Chondrocyte (in vitro differentiated cells): ENCODE results near the gene SESN1. TPM values are rescaled to one million over a fixed set of nuclear protein-coding genes. Genes with fewer than 3 reads are reported as not detected.

ENCODE experiments used
- DNase-seq: peaks from one replicate; pipeline ENCODE4 v3.0.0; 2021; ENCODE audit warnings: mixed read lengths, low spot score
- H3K27ac Mint-ChIP-seq: one replicate; pipeline ENCODE4 v1.8.0; 2021; ENCODE audit warnings: mild to moderate bottlenecking, moderate library complexity, mixed read lengths; ENCODE audit not compliant: unreplicated experiment
- H3K27me3 Mint-ChIP-seq: 2 replicates; pipeline ENCODE4 v1.8.0; 2021; ENCODE audit warnings: low read depth, mixed read lengths
- H3K36me3 Mint-ChIP-seq: 2 replicates; pipeline ENCODE4 v1.8.0; 2021; ENCODE audit warnings: low read depth, mixed read lengths
- H3K4me1 Mint-ChIP-seq: 2 replicates; pipeline ENCODE4 v1.8.0; 2021; ENCODE audit warnings: low read depth, mild to moderate bottlenecking, mixed read lengths
- H3K4me3 Mint-ChIP-seq: one replicate; pipeline ENCODE4 v1.8.0; 2021; ENCODE audit warnings: mild to moderate bottlenecking, moderate library complexity, mixed read lengths; ENCODE audit not compliant: unreplicated experiment
- H3K9me3 Mint-ChIP-seq: 2 replicates; pipeline ENCODE4 v1.8.0; 2021; ENCODE audit warnings: low read depth, mixed read lengths
- CTCF ChIP-seq: fragments of 200-600 bp; sonication (generic); IDR thresholded peaks from 2 replicates; pipeline ENCODE4 v1.5.0; 2021; ENCODE audit warnings: antibody characterized with exemption, mild to moderate bottlenecking, moderate library complexity
- total RNA-seq: library from RNA; stranded (reverse); gene quantifications from 3 replicates; pipeline ENCODE4 v1.2.1, GENCODE V29; 2021

SESN1 gene
- total RNA-seq, 1 donor from 2014 or later = 9.5 TPM

- H3K4me1 Mint-ChIP-seq = peaks cover 7% of the 10 kb centered on the region
- no peaks in the 10 kb centered on the region for H3K9me3 Mint-ChIP-seq
- H3K4me3 Mint-ChIP-seq = no peak overlapping the region
- no peak for TF ChIP-seq CTCF
- DNase-seq = no peak
- peaks cover 1% of the 10 kb centered on the region for H3K36me3 Mint-ChIP-seq
- no peak overlapping the region for H3K27ac Mint-ChIP-seq
- no peaks in the 10 kb centered on the region for H3K27me3 Mint-ChIP-seq
Observed at GRCh38 chr6:108961985-108962384, 132.7 kb downstream of the SESN1 start.

GRCh38 chr6:108961077-108961476, 133.6 kb downstream of the SESN1 start:
- DNase-seq = no peak
- Mint-ChIP-seq H3K27me3 (no peaks in the 10 kb centered on the region), H3K4me1 (no peaks in the 10 kb centered on the region), H3K4me3 (no peak overlapping the region), H3K9me3 (no peaks in the 10 kb centered on the region), H3K27ac (no peak overlapping the region), H3K36me3 (peaks cover 1% of the 10 kb centered on the region)
- no peak for TF ChIP-seq CTCF

- DNase-seq = no peak
- H3K27ac Mint-ChIP-seq = no peak overlapping the region
- TF ChIP-seq CTCF = no peak
- no peak overlapping the region for H3K4me3 Mint-ChIP-seq
- peaks cover 1% of the 10 kb centered on the region for H3K36me3 Mint-ChIP-seq
- H3K27me3 Mint-ChIP-seq = no peaks in the 10 kb centered on the region
- no peaks in the 10 kb centered on the region for H3K4me1 Mint-ChIP-seq
- no peaks in the 10 kb centered on the region for H3K9me3 Mint-ChIP-seq
Observed at GRCh38 chr6:108960601-108961000, 134.0 kb downstream of the SESN1 start.

GRCh38 chr6:108959972-108960582, 134.6 kb downstream of the SESN1 start:
- Mint-ChIP-seq H3K4me1 (no peaks in the 10 kb centered on the region), H3K9me3 (no peaks in the 10 kb centered on the region)
- TF ChIP-seq CTCF = no peak

GRCh38 chr6:108958900-108959770, 135.5 kb downstream of the SESN1 start:
- H3K4me1 Mint-ChIP-seq = no peaks in the 10 kb centered on the region

More at GRCh38 chr6:108959972-108960582, 134.6 kb downstream of the SESN1 start:
- DNase-seq = no peak
- peaks cover under 1% of the 10 kb centered on the region for H3K36me3 Mint-ChIP-seq
- no peak overlapping the region for H3K27ac Mint-ChIP-seq
- H3K27me3 Mint-ChIP-seq = no peaks in the 10 kb centered on the region
- no peak overlapping the region for H3K4me3 Mint-ChIP-seq

More at GRCh38 chr6:108958900-108959770, 135.5 kb downstream of the SESN1 start:
- H3K9me3 Mint-ChIP-seq = no peaks in the 10 kb centered on the region
- no peaks in the 10 kb centered on the region for H3K36me3 Mint-ChIP-seq
- TF ChIP-seq CTCF = no peak
- no peak for DNase-seq
- H3K4me3 Mint-ChIP-seq = no peak overlapping the region
- H3K27me3 Mint-ChIP-seq = no peaks in the 10 kb centered on the region
- H3K27ac Mint-ChIP-seq = no peak overlapping the region
